GM19372 (cell line): ENCODE results near the gene CDH13.
"Not testable (repeated sequence)": the region's sequence is repeated elsewhere in the genome, so short reads cannot be mapped to it uniquely, and the experiment has no call there.

ENCODE experiments used
- ATAC-seq: cut with Tn5 transposase; IDR thresholded peaks from one replicate; pipeline ENCODE4 v1.9.1; 2021; ENCODE audit warnings: mild to moderate bottlenecking, low read depth, moderate library complexity; ENCODE audit not compliant: unreplicated experiment

CDH13 gene

DNA sequence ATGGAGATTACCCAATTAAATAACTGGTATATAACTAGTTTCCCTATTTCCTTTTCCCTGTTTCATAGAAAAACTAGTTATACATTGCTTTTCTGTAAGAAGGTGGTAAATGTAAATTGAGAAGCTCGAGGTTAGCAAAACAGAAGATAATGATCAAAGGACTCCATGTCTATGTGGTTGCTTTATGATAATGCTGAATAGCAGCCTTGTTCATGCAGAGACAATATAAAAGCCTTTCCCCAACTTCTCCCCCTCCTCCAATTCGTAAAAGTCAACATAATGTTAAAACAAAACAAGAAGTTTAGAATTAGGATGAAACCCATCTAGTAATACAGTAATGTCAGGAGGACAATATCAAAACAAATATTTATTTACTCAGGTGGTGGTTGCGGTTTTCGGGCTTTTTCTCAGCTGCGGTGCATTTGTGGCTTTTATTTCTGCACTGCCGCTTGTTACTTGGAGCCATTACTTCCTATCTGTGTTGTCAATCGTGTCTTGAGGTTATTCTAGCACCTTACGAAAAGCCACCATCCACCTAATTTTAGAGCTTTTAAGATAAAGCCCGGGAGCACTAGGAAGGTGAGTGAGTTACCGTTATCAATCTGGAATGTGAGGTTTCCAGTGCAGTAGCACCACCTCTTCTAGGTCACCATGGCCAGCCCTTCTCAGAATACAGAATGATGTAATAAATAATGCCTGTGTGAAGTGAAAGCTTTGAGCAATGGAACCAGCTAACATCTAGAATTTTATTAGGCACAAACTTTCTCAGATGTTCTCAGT is 297.5 kb downstream of the CDH13 start:
- no peak for ATAC-seq

DNA sequence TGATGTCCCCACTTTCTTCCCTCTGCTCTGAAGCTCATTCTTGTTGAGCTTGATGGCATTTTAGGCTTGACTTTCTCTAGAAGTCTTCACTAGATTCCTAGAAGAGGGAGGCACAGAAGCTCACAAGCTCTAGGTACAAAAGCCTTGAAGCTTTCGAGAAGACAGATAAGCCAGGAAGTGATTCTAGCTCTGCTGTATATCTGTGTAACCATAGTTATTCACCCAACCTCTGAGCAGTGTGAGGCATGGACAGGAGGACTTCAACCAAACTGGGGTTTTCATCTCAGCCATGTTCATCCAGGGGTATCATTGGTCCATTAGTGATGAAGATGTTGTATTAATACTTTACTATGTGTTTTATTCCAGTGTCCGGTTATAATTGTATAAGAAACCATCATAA is 299.7 kb downstream of the CDH13 start:
- ATAC-seq: no peak

DNA sequence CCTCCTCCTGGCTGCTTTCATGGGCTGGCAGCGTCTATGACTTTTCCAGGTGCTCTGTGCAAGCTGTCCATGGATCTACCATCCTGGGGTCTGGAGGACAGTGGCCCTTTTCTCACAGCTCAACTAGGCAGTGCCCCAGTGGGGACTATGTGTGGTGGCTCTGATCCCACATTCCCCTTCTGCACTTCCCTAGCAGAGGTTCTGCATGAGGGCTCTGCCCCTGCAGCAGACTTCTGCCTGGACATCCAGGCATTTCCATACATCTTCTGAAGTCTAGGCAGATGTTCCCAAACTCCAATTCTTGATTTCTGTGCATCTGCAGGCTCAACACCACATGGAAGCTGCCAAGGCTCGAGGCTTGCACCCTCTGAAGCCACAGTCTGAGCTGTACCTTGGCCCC is 307.2 kb downstream of the CDH13 start:
- not testable (repeated sequence) for ATAC-seq

DNA sequence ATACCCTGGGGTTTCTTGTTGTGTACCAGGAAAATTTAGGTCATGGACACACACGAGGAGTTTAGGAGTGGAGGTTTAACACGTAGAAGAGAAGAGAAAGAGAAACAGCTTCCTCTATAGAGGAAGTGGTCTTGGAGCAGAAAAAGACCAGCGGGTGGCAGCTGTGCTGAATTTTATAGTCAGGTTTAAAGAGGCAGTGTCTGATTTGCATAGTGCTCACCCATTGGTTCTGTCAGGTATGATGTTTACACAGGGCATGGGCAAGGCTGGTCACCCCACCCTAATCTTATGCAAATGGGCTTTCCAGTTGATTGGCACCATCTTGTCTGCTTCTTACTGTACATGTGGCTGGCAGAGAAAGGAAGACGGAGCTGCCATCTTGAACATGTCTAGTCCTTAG is 309.0 kb downstream of the CDH13 start:
- no peak for ATAC-seq

DNA sequence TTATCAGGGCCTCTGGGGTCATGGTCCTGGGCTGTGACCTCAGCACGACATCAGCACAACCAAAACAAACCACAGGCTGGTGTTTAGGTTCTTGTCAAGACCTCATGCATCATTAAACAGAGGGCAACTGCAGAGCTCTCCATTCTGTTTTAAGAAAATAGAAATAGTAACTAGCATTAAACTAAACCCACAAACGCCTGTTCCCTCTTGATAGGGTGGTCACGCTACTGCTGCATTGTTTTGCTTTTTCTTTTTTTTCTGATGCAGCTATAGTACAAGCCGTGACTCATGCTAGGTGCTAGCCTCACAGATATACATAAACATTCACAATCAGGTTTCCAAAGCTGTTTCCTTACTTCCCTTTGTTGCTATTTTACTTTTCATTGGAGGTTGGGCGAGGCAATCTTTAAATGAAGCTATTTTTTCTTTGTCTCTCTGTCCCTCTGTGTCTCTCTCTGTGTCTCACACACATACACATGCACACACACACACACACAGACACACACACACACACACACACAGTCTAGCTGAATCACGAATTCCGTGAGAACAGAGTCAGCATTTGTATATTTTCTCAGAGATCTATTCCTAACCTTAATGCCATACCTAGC is 310.3 kb downstream of the CDH13 start:
- no peak for ATAC-seq

DNA sequence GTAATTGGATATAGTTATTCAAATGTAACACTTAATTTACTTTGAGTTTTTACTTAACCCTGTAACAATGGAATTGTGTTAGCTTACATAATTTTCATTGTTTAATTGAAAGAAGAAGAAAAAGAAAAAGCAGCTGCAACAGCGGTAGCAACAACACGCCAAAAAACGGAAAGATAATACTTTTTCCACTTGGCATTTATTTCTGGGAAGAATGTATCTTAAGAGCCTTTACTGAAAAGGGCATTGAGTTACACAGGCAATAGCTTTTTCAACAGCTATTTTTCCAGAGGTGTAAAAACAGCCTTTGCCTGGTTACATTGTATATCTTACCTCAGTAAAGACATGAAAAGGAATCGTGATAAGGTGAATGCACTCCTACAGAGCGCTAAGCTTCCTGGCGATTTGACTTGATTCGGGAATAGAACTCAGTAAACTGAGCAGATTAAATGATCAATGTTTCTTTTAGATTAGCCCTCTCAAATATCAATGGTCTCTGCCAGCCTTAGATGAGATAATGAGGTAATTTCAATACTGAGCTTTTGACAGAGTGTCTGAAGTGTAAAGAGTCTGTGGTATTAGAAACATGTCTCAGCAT is 311.3 kb downstream of the CDH13 start:
- ATAC-seq: no peak

DNA sequence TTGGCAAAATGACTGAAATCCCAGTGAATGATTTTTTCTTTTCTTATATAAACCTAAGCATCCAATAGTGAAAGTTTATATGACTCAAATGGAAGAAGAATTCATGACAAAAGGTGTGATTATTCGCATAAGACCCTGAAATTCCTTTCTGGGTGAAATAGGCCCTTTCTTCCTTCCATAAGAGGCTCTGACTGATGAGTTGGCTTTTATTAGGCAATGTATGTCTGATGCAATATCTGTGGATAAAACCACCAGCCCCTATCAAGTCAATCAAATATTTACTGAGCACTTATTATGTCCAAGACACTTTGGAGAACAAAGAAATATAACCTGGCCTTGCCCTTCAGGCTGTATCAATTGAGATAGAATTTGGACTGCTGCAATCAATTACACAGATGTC is 316.6 kb downstream of the CDH13 start:
- no peak for ATAC-seq

DNA sequence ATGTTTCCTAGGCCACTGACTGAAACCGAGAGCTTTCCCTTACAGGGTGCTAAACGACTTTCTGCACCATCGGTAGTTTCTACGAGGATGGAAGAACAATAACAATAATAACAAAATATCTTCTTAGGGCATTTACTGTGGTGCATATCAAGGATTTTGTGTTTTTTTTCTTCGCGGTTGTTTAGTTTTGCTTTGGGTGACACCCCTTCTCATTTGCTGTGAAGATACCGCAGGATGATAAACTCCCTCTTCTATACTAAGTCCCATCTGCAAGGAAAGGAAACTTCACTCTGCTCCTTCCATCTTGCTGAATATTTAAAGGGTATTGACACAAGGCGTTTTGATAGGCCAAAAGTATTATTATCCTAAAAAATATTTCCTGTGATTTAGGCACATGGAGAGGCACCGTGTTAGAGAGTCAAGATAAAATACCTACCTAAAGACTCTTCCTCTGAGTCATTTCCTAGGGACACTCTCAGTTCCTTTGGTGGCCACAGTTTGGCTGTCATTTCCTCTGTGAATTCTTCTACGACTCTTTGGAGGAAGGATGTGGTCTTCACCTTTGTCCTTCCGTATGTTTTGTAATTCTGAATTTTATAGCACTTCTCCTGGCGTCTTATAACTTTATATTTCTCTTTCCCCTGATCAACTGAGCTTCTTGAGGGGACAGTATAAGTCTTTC is 318.8 kb downstream of the CDH13 start:
- ATAC-seq: no peak

DNA sequence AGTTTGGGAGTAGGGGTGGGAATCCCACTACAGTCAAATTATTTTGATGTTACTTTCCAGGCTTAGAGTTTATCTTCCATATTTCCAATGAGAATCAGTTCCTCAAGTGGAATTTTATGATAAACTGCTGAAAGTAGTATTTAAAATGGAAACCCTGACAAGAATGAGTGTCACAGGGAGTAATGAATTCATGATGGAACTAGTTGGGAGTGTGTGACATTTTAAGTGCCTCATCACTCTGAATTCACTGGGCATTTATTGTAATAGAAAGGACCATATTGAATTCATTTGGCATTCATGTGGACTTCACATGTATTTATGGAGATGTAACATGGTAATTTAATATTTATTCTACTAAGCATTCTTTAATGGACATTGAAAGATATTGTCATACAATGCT is 320.9 kb downstream of the CDH13 start:
- ATAC-seq: no peak

DNA sequence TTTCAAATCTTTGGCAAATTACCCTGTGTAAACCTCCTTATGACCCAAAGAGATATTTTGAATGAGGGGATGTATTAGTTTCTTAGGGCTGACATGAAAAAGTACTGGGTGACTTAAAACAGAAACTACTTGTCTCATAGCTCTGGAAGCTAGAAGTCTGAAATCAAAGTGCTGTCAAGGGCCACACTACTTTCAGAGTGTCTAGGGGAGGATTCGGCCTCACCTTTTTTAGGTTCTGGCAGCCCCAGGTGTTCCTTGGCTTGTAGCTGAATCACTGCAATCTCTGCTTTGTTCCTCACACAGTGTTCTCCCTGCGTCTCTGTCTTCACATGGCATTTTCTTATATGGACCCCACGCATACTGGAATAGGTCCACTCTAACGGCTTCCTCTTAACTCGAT is 322.2 kb downstream of the CDH13 start:
- ATAC-seq: no peak

DNA sequence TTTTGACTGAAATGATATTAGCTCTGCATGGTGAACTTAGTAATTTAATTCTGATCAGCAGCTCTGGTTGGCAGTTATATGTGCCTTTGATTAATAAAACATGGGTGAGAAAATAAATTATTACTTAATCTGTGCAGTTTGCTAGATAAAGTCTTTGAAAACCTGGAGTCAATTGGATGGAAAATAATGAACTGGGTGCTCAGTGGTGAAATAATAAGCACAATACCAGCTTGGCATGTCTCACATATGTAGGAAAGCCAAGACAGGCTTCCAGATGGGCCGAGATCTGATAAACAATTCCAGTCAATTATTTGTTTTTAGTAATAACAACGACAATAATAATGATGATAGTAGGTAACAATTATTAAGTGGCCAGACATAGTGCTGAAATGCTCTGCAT is 326.7 kb downstream of the CDH13 start:
- no peak for ATAC-seq

DNA sequence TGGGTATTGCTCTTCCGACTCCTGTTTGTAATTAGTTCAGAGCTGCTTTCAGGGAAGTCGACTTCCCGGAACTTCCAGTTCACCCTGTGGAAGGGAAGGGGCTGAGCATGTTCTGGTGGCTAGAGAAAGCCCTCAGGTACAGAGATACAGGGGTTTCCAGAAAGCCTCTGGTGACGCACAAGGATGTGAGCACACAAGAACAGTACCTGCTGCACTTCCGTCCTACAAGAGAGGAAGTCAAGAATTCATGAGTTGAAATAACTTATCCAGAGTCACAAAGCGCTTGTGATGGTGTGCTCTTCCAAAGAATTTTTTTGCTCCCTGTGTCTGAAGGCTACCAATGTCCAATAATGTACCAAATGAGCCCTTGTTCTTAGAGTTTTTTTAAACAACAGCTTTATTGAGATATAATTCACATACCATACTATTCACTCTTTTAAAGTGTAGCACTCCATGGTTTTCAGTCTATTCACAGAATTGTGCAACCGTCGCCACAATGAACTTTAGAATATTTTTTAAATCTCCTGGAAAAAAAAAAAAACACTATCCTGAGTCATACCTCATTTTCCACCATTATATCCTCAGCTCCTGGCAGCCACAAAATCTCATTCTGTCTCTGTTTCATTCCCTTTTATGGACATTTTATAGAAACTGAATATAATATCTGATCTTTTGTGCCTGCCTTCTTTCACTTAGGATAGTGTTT is 327.6 kb downstream of the CDH13 start:
- ATAC-seq: no peak

DNA sequence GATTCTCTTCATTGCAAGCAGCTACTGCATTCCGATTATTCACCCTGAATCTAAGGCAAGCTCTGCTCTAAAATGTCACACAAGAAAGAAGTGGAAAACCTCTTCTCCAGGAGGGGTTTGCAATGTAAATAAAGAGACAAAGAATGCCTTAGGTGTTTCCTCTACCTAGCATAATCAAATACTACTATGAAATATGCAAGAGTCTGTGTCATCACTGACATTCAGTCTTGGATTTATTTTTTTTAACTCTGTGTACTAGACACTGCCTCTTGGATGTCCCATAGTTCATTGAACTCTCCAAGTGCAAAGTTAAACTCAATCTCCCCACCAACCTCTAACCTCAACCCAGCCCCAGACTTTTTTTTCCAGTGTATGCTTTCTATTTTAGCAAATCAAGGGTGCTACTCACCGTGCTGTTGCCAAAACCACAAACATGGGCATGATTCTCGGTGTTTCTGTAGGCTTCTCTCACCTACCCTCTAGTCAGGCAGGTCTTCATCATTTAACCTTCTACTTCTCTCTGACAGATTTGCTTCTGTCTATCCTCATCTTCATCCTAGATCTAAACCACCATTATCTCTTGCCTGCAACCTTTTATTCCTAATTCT is 329.1 kb downstream of the CDH13 start:
- ATAC-seq: no peak

DNA sequence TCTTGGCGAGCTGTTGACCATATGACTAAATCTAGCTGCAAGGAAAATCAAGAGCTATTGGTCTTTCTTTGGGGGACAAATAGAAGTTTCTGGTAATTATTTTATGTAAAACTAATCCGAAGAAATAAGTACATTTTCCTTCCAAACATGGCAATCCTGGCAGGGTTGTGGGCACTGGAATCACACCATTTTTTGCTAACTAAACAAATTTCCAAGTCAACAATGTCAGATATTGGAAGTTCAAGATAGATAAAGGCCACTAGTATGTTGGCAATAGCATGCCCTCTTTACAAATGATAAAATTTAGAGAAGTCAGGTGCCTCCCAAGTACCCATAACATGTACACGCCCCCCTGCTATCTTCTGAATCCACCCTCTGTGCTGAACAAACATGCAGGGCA is 330.4 kb downstream of the CDH13 start:
- no peak for ATAC-seq

DNA sequence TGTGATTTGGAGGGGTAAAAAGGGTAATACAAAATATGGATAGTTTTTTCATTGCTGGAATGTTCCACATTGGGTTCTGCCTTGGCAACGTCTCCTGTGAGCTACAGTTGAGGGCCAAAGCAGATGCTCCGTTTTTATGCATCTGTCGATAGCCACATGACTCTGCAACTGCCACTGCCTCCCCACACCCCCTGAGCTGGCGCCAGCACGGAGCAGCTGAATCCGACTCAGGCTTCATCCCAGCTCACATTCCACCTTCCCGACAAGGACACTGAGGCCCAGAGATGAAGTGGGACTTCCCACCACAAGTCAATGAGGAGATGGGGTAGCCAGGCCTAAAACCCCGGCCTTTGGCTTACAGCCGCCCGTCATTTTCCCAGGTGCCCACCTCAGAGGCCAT is 334.1 kb downstream of the CDH13 start:
- ATAC-seq: no peak

DNA sequence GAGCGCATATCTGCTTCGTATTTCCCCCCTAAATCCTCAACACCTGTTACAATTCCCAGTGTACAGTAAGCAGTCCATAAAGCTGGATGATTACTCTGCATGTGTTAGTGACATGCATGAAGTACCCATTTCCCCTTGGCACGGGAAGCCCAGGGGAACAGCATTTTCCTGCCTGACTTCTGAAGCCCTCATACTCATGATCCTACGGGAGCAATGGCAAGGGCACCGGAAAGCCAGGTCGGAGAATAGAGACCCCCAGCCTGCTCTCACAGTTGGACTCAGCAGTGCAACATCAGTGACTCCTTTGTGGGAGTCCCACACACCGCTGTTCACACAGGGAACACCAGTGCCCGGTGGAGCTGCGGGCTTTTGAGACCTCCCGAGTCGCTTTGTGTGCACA is 336.9 kb downstream of the CDH13 start:
- no peak for ATAC-seq

DNA sequence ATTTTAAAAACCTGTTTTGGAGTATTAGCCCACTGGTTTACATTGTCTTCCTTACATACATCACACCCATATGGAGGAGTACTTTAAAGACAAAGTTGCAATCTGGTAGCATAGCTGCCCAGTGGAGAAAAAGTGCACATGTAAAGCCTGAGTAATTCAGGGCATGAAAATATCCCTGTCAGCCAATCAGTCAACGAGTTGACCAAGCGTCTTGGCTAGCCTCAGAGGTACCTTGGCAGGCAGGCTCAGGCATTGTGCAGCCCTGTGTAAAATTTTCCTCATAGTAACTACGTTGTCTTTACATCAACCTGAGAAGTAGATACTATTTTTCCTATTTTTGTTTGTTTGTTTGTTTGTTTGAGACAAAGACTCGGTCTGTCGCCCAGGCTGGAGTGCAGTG is 339.0 kb downstream of the CDH13 start:
- ATAC-seq: no peak

DNA sequence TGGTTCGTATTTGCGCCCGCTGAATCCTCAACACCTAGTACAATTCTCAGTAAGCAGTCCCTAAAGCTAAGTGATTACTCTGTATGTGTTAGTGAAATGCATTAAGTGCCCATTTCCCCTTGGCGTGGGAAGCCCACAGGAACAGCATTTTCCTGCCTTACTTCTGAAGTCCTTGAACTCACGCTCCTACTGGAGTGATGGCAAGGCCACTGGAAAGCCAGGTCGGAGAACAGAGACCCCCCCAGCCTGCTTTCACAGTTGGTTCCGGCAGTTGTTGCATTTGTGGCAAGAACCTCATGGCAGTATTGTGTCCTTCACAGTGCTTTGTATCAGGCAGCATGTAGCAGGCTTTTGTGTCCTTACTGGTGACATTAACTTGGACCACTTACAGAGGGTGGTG is 340.7 kb downstream of the CDH13 start:
- ATAC-seq: no peak

DNA sequence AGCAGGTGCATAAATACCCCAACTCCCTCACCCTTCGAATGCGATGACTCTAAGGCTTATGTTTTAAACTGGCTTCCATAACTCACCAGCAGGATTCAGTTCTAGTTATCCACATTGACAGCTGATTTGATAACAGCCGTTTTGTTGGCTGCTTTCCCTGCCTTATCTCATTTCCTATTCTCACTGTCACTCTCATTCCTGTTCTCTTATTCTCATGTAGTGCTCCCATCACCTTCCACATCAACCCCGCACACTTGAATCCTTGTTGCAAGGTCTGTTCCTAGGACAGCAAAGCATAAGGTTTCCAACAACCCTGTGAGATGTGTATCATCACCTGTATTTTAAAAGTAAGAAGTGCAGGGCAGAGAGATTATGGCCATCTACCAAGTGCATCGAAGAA is 344.4 kb downstream of the CDH13 start:
- no peak for ATAC-seq

DNA sequence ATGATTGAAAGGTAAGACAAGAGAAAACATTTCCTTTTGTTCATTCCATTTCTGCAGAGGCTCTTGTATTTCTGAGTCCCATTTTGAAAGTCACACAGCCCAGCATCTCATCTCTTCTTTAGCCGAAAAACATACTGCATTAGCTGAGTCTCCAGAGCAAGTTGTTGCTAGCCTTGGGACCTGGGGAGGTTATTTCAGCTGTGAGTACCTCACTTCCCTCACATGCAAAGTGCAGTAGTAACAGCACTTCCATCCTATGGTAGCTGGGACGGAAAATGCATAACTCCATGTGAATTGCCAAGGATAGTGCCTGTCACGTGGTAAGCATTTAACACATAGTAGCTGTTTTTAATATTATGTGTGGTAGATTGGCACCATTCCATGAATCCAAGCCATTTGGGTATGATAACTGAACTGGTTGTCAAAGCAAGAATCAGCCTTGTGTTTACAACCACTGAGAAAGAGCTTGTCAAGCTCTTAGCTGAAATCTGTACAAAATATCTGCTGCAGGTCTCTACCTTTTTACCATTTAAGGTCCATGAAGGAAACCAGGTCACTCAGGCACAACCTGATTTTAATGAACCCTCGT is 345.7 kb downstream of the CDH13 start:
- no peak for ATAC-seq
